Bronchial epithelial cell (primary cell): ENCODE data around the gene SUPT7L. TPM values are rescaled to one million over a fixed set of nuclear protein-coding genes. Genes with fewer than 3 reads are reported as not detected.

Experiments
- DNase-seq: peaks from one replicate; pipeline ENCODE4 v3.0.0-alpha.2; 2010; ENCODE audit warnings: low read depth
- FAIRE-seq: peaks from 2 replicates; lab custom pipeline; 2011; peaks lifted over from hg19 to GRCh38; lab: Jason Lieb, UNC
- H3K27me3 ChIP-seq: 2 replicates; pipeline ENCODE4 v1.5.1; 2011; ENCODE audit warnings: low read length; ENCODE audit not compliant: control insufficient read depth, insufficient read depth
- H3K36me3 ChIP-seq: 2 replicates; pipeline ENCODE4 v1.5.1; 2011; ENCODE audit warnings: low read length; ENCODE audit not compliant: control insufficient read depth, insufficient read depth
- H3K4me3 ChIP-seq: 2 replicates; pipeline ENCODE4 v1.5.1; 2011; ENCODE audit warnings: mild to moderate bottlenecking, low read depth, low read length, control low read depth
- CTCF ChIP-seq: IDR thresholded peaks from 2 replicates; pipeline ENCODE4 v1.5.1; 2011; ENCODE audit warnings: mild to moderate bottlenecking, moderate library complexity, low read length, control low read depth, inconsistent platforms; ENCODE audit not compliant: insufficient read depth, severe bottlenecking
- total RNA-seq: library from RNA; depleted of rRNA; stranded (reverse); fragments of >200 nt; gene quantifications from 2 replicates; pipeline ENCODE4 v1.2.1, GENCODE V29; 2014

SUPT7L gene
- total RNA-seq, 1 donor from 2014 or later = 10.5 TPM

- no peak for TF ChIP-seq CTCF
- no peaks in the 10 kb centered on the region for H3K27me3 ChIP-seq
- H3K4me3 ChIP-seq = no peak overlapping the region
- no peak for FAIRE-seq
- DNase-seq = peak; percentile 52
- peaks cover 1% of the 10 kb centered on the region for H3K36me3 ChIP-seq
These were observed 10.0 kb downstream of the SUPT7L start for GRCh38 chr2:27653397-27653796.

- no peak for TF ChIP-seq CTCF
- Histone ChIP-seq H3K27me3 (no peaks in the 10 kb centered on the region), H3K4me3 (no peak overlapping the region), H3K36me3 (peaks cover 3% of the 10 kb centered on the region)
- DNase-seq (peak; percentile 91), FAIRE-seq (no peak)
These were observed 10.6 kb downstream of the SUPT7L start for GRCh38 chr2:27652790-27653189.

GRCh38 chr2:27652341-27652740 is 11.1 kb downstream of the SUPT7L start:
- Histone ChIP-seq H3K4me3 (no peak overlapping the region), H3K36me3 (peaks cover 3% of the 10 kb centered on the region), H3K27me3 (no peaks in the 10 kb centered on the region)
- DNase-seq = peak; percentile 77
- FAIRE-seq = no peak
- no peak for TF ChIP-seq CTCF

GRCh38 chr2:27651056-27651455 is 12.4 kb downstream of the SUPT7L start:
- TF ChIP-seq CTCF = no peak
- H3K27me3 ChIP-seq = no peaks in the 10 kb centered on the region
- DNase-seq = no peak
- H3K4me3 ChIP-seq = no peak overlapping the region
- FAIRE-seq = no peak
- peaks cover 3% of the 10 kb centered on the region for H3K36me3 ChIP-seq

GRCh38 chr2:27647737-27648136 is 15.7 kb downstream of the SUPT7L start:
- peaks cover 5% of the 10 kb centered on the region for H3K36me3 ChIP-seq
- TF ChIP-seq CTCF = no peak
- DNase-seq (no peak), FAIRE-seq (no peak)
- no peaks in the 10 kb centered on the region for H3K27me3 ChIP-seq
- H3K4me3 ChIP-seq = no peak overlapping the region

GRCh38 chr2:27647289-27647688 is 16.1 kb downstream of the SUPT7L start:
- TF ChIP-seq CTCF = no peak
- FAIRE-seq = no peak
- Histone ChIP-seq H3K27me3 (no peaks in the 10 kb centered on the region), H3K36me3 (peaks cover 6% of the 10 kb centered on the region), H3K4me3 (no peak overlapping the region)
- peak; percentile 11 for DNase-seq
